Measurements from ENCODE around the gene ATP12A.
A peak's percentile ranks its signal among the peaks of the same experiment; 100 is the strongest.

The ATP12A gene

DNA sequence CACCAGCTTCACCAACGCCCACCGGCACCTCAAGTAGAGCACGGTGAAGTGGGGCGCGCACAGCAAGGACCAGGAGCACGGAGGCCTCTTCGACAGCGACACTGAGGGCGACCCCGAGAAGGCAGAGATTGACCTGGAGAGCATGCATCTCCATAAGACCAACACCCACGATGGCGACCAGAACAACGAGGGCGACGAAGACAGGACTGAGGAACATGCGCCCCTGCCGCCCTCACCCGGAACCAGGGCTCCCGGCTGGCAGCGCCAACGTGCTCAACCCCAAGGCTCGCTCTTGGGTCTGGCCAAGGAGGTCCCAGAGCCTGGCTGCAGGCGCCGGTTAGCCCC lies 65.3 kb downstream of the ATP12A start:
- H3K4me3 ChIP-seq (ENCODE audit: control insufficient read depth, low read depth, low read length), result no peak overlapping the region
- no peak for DNase-seq (ENCODE audit: low read depth)
- TF ChIP-seq, protein P1, sequence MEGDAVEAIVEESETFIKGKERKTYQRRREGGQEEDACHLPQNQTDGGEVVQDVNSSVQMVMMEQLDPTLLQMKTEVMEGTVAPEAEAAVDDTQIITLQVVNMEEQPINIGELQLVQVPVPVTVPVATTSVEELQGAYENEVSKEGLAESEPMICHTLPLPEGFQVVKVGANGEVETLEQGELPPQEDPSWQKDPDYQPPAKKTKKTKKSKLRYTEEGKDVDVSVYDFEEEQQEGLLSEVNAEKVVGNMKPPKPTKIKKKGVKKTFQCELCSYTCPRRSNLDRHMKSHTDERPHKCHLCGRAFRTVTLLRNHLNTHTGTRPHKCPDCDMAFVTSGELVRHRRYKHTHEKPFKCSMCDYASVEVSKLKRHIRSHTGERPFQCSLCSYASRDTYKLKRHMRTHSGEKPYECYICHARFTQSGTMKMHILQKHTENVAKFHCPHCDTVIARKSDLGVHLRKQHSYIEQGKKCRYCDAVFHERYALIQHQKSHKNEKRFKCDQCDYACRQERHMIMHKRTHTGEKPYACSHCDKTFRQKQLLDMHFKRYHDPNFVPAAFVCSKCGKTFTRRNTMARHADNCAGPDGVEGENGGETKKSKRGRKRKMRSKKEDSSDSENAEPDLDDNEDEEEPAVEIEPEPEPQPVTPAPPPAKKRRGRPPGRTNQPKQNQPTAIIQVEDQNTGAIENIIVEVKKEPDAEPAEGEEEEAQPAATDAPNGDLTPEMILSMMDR (IDR thresholded peaks at IDR 0.05; ENCODE audit: control insufficient read depth, insufficient read depth, low read depth, low read length, missing control alignments), result no peak

DNA sequence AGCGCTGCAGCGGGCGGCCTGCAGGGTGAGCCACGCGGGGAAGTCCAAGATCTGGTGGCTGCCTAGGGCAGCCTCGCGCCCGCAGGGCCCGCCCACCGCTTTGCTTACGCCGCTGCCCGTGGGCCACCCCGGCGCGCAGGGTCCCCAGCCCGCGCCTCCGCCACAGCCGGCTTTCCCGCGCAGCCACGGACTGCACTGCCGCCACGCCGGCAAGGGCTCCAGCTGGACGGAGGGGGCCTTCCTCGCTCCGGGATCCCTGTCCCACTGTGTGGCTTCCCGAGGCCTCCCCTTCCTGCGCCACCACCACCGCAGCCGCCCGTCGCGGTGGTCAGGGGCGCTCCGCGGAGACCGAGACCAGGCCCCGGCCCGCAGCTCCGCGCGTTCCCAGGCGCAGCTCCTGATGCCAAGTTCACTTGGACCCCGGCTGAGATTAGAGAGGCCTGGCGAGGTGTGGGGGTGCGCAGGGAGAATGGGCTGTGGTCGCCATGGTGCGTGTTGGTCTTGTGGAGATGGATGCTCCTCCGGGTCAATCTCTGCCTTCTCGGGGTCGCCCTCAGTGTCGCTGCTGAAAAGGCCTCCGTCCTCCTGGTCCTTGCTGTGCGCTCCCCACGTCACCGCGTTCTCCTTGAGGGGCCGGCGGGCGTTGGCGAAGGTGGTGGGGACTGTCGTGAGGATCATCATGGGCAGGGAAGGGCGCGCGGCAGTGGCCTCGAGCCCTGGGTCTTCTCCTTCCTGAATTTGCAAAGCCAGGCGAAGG lies 65.8 kb downstream of the ATP12A start:
- H3K4me3 ChIP-seq (ENCODE audit: control insufficient read depth, low read depth, low read length), result no peak overlapping the region
- no peak for DNase-seq (ENCODE audit: low read depth)
- TF ChIP-seq, protein P1 (IDR thresholded peaks at IDR 0.05; ENCODE audit: control insufficient read depth, insufficient read depth, low read depth, low read length, missing control alignments), result no peak

DNA sequence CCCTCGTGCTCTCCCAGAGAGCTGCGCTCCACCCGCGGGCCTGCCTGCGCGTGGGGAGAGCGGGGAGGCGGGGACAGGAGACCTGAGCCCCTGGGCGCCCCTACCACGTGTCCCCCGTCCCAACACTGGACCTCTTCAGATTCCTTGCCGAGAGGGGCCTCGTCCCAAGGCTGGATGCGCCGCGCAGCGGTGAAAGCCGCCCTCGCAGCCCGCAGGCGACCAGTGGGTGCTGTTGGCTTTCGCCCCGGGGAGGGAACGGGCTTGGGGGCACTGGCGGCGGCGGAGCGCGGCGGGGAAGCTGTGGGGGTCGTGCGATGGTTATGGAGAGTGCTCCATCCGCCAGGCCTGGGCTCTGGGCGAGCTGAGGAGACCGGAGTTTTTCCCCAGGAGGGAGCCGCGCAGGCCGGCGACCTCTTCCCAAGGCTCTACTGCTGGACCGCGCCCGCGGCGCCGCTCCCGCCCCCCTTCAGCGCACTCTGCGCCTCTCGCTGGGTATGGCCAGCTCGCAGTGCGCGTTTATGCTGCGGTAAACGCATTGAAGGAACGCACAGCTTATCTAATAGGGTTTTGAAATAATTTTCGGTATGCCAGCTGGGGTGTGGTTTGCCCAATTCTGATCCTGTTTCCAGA lies 66.5 kb downstream of the ATP12A start:
- DNase-seq (ENCODE audit: low read depth), result no peak
- TF ChIP-seq, protein P1 (IDR thresholded peaks at IDR 0.05; ENCODE audit: control insufficient read depth, insufficient read depth, low read depth, low read length, missing control alignments), result peak; percentile 15
- H3K4me3 ChIP-seq (ENCODE audit: control insufficient read depth, low read depth, low read length), result no peak overlapping the region

DNA sequence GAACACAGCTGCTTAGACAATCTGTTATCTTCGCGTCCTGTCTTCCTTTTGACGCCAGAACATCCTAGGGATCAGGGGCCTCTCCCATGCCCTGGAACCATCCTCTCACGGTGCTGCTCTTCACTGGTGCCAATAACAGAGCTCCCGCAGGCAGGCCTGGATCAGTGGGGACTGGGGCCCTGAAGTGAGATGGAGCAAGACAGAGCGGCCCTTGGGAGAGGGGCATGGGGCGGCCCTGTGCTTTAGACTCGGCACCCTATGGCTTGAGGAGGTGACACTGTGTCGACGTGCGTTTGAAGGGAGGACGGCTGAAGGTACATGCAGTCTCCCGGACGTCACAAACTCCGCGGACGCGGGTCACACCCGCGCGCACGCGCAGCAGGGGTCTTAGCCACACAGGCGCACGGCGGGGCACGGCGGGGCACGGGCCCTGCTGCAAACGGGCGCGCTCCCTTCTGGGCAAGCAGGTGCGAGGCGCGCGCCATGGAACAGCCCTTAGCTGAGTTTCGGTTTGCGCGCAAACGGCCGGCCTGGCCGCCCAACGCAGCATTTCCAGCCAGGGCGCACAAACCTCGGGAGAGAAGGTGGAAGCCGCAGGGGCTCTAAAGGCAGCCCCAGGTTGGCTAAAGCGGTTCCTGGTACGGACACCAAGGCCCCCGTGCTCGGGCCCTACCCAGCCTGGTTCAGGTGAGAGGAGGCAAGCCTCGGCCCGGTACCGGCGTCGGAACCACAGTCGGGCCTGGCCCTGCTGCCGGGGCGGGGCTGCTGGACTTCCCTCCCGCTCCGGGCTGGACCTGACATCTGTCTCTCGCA lies 67.2 kb downstream of the ATP12A start:
- TF ChIP-seq, protein P1 (IDR thresholded peaks at IDR 0.05; ENCODE audit: control insufficient read depth, insufficient read depth, low read depth, low read length, missing control alignments), result no peak
- peak overlapping the region; percentile 25 for H3K4me3 ChIP-seq (ENCODE audit: control insufficient read depth, low read depth, low read length)
- DNase-seq (ENCODE audit: low read depth), result no peak

DNA sequence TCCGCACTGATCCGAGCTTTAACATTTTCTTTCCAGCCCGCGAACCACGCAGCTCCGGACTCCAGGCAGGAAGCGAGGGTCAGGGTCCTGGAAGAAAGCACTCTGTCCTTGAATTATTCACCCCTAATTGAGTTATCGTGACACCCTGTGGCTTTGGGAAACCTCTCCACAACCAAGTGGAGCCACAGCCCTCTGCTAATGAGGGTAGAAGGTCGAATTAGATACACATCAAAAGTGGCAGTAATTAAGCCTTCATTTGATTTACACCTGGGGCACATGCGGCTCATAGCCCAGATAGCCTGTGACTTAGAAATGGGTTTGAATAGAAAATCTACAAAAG lies 67.8 kb downstream of the ATP12A start:
- TF ChIP-seq, protein P1 (IDR thresholded peaks at IDR 0.05; ENCODE audit: control insufficient read depth, insufficient read depth, low read depth, low read length, missing control alignments), result no peak
- no peak for DNase-seq (ENCODE audit: low read depth)
- H3K4me3 ChIP-seq (ENCODE audit: control insufficient read depth, low read depth, low read length), result peak overlapping the region; percentile 25; the same call in 1 of the 2 replicates

DNA sequence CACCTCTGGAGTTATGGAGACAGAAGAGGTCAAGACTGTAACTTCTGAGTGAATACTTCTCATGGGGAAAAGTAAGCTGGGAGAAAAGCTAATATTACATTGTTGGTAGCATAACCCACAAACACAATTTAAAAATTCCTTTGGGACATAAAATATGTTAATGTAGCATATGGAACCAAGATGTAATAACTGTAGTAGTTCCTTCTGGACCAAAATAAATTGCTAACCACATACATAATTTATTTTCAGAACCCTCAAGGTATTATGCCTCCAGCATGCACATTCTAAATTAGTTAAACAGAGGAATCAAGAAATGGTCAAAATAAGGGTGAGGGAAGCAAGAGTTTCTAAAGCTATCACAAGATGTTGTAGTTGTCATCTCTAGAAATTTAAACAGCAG lies 79.0 kb downstream of the ATP12A start:
- no peak overlapping the region for H3K4me3 ChIP-seq (ENCODE audit: control insufficient read depth, low read depth, low read length)
- DNase-seq (ENCODE audit: low read depth), result no peak
- TF ChIP-seq, protein P1 (IDR thresholded peaks at IDR 0.05; ENCODE audit: control insufficient read depth, insufficient read depth, low read depth, low read length, missing control alignments), result no peak
